Cardiac septum (tissue), 1 donor: ENCODE data around the gene GALM. TPM values are rescaled to one million over a fixed set of nuclear protein-coding genes. Genes with fewer than 3 reads are reported as not detected.
"Not testable (repeated sequence)": the region's sequence is repeated elsewhere in the genome, so short reads cannot be mapped to it uniquely, and the experiment has no call there.

Source experiments
- DNase-seq: peaks from one replicate; pipeline ENCODE4 v3.0.0-alpha.2; 2020; ENCODE audit warnings: low spot score
- intact Hi-C: fragments of 100-400 bp; cut with DNase I; formaldehyde crosslinking; loops from one replicate; pipeline ENCODE4 v1.14.0; 2022
- long read RNA-seq: library from polyadenylated mRNA; unstranded; transcript quantifications from one replicate; pipeline ENCODE4 v2.0.0, GENCODE V29; 2021
- total RNA-seq: library from RNA; stranded (reverse); fragmentation: NEBNext Ultra II Directional; extraction: Animal tissue kit (Norgen Biotek cat#: 25700); gene quantifications from one replicate; pipeline ENCODE4 v1.2.1, GENCODE V29; 2021
- donor health status: DM: no; HTN: no; CAD: no.

GALM gene
- total RNA-seq: 8.5 TPM
- long read RNA-seq, transcript GALM-201 (7 exons, 2,484 nt): major isoform, 19 of 23 reads
- long read RNA-seq, partial matches to known transcripts: 1 of 23 reads
- long read RNA-seq, other reads (novel, unspliced or antisense): 3 of 23 reads

DNA sequence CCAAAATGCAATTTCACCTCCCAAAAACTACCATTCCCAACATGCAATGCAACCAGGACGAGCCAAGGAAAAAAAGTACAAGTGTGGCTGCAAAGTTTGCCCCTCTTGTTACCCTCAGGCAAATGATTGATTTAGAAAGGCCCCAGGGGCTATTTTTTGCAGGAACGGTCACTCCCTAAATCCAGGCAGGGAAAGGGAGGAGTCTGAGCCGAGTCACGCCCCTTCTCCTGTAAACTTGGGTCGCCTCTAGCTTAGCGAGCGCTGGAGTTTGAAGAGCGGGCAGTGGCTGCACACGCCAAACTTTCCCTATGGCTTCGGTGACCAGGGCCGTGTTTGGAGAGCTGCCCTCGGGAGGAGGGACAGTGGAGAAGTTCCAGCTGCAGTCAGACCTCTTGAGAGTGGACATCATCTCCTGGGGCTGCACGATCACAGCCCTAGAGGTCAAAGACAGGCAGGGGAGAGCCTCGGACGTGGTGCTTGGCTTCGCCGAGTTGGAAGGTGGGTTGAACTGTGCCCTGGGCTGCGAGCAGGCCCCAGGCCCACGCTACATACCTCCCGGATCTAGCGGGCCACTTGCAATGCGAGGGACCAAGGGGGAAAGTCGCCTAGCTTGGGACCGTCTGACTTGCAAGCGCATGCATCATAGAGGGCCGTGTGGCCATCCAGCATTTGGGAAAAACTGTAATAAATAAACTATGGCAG, at the start of gene GALM:
TSS of gene GALM (plus strand) at position 261 of the 702 bp plus-strand sequence. CDS start at position 309, 48 bp downstream.
- intact Hi-C loops: loop anchor here (5.0 kb wide), 2 partner anchors 64 to 84 kb away; partner anchors contain the start of gene HNRNPLL
- peak; percentile 91 for DNase-seq

- intact Hi-C loops: no loop called here
- no peak for DNase-seq
Observed at GRCh38 chr2:38617301-38617700, 48.6 kb upstream of the GALM start.

GRCh38 chr2:38619458-38620164, 46.3 kb upstream of the GALM start:
- intact Hi-C loops: no loop called here
- DNase-seq: no peak

GRCh38 chr2:38620282-38620977, 45.5 kb upstream of the GALM start:
- intact Hi-C loops: no loop called here
- no peak for DNase-seq

DNA sequence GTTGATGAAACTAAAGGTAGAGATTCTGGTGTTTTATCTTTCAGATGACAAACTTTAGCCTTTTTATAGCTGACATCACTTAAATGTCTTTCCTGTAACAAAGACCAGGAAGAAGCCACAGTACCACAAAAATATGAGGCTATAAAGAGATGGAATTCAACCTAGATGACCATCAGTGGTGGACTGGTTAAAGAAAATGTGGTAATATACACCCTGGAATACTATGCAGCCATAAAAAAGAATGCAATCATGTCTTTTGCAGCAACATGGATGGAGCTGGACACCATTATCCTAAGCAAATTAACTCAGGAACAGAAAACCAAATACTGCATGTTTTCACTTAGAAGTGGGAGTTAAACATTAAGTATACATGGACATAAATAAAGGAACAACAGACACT, 44.9 kb upstream of the GALM start:
- DNase-seq: no peak
- intact Hi-C loops: no loop called here

- intact Hi-C loops: no loop called here
- DNase-seq: no peak
Observed at GRCh38 chr2:38622210-38622609, 43.7 kb upstream of the GALM start.

GRCh38 chr2:38626326-38627035, 39.4 kb upstream of the GALM start:
- no peak for DNase-seq
- intact Hi-C loops: no loop called here

DNA sequence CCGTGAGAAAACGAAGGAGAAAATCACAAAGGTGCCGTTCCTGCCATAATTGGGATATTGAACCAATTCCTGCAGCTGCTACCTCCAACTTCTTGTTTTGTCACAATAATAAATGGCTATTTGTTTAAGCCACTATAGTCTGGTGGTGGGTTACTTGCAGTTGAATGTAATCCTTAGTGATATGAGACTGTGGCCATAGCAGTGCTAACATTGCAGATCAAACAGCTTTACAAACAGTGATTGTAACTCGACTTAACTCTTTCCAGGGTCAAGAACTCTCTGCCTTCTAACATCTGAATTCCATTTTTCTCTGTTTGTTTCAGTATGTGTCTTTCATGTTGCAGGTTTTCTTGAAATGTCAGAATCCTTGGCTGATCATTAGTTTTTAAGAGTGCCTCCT, 38.5 kb upstream of the GALM start:
- DNase-seq: no peak
- intact Hi-C loops: no loop called here

DNA sequence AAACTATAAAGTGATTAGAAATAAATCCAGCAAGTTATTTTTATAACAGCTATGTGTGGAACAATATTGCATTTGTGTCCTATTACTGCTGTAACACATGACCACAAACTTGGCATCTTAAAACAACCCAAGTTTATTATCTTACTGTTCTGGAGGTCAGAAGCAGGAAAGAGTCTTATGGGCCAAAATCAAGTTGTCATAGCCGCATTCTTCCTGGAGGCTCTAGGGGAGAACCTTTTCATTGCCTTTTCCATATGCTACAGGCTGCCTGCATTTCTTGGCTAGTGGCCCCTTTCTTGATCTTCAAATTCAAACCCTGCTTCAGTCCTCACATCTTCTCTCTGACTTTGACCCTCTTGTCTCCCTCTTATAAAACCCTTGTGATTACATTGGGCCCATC, 36.2 kb upstream of the GALM start:
- intact Hi-C loops: no loop called here
- DNase-seq: no peak

GRCh38 chr2:38631976-38632375, 33.9 kb upstream of the GALM start:
- DNase-seq: no peak
- intact Hi-C loops: no loop called here

DNA sequence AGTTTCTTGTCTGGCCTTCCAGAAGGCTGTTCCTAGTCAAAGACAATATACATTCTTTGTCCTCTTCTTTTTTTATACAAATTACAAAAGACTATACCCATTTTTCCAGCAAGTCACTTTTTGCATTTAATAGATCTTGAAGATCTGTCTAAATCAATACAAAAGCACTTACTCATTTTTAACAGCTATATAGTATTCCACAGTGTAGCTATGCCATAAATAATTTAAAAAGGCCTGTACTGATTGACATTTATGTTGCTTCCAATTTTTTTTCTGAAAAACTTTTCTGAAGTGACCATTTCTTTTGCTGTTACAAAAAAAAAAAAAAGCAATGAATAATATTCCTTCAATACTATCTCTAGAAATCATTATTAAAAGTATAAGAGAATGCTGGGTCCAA, 32.9 kb upstream of the GALM start:
- intact Hi-C loops: no loop called here
- DNase-seq: no peak

DNA sequence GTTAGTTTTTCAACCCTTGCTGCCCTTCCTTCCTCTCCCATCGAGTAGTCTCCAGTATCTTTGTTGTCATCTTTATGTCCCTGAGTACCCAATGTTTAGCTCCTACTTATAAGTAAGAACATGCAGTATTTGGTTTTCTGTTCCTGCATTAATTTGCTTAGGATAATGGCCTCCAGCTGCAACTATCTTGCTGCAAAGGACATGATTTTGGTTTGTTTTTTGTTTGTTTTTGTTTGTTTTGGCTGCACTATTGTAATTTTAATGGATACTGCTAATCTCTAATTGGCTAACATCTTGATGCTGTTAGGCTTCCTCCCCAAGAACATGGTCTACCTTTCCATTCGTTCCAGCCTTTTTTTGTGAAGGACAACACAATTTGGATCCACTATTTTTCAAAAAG, 32.0 kb upstream of the GALM start:
- intact Hi-C loops: no loop called here
- DNase-seq: no peak

GRCh38 chr2:38634684-38635083, 31.2 kb upstream of the GALM start:
- intact Hi-C loops: no loop called here
- no peak for DNase-seq

DNA sequence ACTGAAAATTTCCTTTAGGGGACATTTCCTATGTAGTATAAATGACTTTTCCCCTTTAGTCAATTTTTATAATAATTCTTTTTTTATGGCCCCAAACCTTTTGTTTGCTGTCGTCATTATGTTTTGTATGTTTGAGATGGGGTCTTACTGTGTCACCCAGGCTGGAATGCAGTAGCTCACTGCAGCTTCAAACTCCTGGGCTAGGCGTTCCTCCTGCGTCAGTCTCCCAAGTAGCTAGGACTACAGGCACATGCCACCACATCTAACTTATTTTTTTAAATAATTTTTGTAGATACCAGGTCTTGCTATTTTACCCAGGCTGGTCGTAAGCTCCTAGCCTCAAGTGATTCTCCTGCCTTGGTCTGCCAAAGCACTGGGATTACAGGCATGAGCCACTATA, 30.8 kb upstream of the GALM start:
- intact Hi-C loops: no loop called here
- no peak for DNase-seq

DNA sequence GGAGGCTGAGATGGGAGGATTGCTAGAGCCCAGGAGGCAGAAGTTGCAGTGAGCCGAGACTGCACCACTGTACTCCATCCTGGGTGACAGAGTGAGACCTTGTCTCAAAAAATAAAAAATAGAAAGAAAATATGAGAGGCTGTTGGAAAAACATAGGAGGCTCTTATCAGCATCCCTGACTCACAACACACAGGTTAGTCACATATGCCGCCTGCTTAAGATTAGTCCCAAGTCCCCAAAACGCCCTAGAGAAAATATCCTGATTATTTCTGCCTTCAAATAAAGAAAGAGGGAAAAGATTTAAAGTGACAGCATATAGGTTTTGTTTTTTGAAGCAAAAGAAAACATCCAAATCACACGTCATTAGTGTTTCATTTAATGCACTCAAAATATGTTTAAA, 29.8 kb upstream of the GALM start:
- intact Hi-C loops: no loop called here
- no peak for DNase-seq

DNA sequence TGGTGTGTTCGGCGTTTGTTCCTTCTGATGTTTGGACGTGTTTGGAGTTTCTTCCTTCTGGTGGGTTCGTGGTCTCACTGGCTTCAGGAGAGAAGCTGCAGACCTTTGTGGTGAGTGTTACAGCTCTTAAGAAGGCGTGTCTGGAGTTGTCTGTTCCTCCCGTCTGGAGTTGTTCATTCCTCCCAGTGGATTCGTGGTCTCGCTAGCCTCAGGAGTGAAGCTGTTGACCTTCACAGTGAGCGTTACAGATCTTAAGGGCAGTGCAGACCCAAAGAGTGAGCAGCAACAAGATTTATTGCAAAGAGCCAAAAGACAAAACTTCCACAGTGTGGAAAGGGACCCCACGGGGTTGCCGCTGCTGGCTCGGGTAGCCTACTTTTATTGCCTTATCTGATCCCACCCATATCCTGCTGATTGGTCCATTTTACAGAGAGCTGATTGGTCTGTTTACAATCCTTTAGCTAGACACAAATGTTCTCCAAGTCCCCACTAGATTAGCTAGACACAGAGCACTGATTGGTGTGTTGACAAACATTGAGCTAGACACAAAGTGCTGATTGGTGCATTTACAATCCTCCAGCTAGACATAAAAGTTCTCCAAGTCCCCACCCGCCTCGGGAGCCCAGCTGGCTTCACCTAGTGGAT, 23.4 kb upstream of the GALM start:
- intact Hi-C loops: not testable (repeated sequence)

DNA sequence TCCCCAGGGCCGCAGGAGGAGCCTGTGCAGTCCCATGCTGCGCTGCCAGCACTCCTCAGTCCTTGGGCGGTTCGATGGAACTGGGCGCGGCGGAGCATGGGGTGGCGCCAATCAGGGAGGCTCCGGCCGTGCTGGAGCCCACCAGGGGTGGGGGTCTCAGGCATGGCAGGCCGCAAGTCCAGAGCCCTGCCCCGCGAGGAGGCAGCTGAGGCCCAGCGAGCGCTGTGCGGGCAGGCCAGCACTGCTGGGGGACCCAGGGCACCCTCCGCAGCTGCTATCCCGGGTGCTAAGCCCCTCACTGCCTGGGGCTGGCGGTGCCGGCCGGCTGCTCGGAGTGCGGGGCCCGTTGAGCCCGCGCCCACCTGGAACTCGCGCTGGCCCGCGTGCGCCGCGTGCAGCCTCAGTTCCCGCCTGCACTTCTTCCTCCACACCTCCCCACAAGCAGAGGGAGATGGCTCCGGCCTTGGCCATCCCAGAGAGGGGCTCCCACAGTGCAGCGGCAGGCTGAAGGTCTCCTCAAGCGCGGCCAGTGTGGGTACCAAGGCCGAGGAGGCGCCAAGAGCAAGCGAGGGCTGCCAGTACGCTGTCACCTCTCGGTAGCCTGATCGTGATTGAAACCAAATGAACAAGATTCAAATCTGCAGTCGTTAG, 22.8 kb upstream of the GALM start:
- DNase-seq: no peak
- intact Hi-C loops: no loop called here

More for the DNA sequence above, 23.4 kb upstream of the GALM start:
- not testable (repeated sequence) for DNase-seq

DNA sequence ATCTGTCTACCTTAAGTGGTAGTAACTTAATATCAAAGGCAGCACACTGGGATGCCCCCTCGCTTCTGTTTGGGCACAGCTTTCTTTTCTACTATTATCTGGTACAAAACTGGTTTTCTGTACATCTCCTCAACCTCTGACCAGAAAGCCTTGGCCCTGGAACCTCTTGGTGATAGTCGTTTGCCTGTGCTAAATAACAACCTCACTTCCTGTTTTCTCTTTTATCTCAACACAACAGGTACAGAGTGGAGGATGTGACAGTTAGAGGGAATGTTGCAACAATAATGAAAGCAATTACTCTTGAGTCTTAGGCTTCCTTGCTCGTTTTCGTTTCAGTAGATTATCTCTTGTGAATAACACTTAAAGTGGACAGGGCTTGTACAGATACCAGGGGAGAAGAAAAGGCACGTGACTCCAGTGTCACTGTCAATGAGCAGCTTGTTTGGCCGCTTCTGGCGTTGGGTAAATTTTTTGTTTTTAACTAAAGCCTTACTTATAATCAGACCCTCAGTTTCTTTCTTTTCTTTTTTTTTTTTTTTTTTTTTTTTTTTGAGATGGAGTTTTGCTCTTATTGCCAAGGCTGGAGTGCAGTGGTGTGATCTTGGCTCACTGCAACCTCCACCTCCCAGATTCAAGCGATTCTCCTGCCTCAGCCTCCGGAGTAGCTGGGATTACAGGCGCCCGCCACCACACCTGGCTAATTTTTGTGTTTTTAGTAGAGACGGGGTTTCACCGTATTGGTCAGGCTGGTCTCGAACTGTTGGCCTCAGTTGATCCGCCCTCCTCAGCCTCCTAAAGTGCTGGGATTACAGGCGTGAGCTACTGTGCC, 22.0 kb upstream of the GALM start:
- intact Hi-C loops, DNase-seq: not testable (repeated sequence)
